Measurements from ENCODE around the gene IER3. TPM values are rescaled to one million over a fixed set of nuclear protein-coding genes. Genes with fewer than 3 reads are reported as not detected.

Gene IER3
- total and polyA plus RNA-seq, 2 experiments from 2014 or later: 19.9 to 21.2 TPM

DNA sequence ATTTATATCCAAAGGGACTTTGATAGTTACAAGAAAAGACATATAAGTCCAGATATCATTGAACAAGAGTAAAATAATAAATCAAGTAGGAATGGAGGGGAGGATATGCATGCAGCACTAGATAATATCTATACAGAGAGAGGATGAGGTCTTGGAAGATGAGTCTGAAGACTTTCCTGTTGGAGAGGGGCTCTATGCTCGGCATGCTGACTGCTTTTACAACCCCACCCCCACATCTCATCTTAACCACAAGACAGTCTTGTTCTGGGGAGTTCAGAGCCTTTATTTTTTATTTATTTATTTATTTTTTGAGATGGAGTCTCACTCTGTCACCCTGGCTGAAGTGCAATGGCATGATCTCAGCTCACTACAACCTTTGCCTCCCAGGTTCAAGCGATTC is 48.4 kb upstream of the IER3 start:
- H3K36me3 ChIP-seq (ENCODE audit: insufficient read depth): no peaks in the 10 kb centered on the region
- no peaks in the 10 kb centered on the region for H3K4me1 ChIP-seq (ENCODE audit: insufficient read depth)
- H3K4me2 ChIP-seq: no peak overlapping the region
- H3K4me3 ChIP-seq: no peak overlapping the region
- DNase-seq (ENCODE audit: low spot score) (no peak), ATAC-seq (no peak)
- H3K79me2 ChIP-seq (replicated peaks; ENCODE audit: insufficient read depth): no peaks in the 10 kb centered on the region
- no peaks in the 10 kb centered on the region; the same call in 2 of the 3 replicates for H3K9me3 Mint-ChIP-seq
- H3K27me3 Mint-ChIP-seq (ENCODE audit: insufficient read depth, low read depth, poor library complexity): peaks cover 34% of the 10 kb centered on the region
- no peak overlapping the region for H2AFZ ChIP-seq
- no peak overlapping the region for H3K4me3 Mint-ChIP-seq
- no peaks in the 10 kb centered on the region for H3K36me3 Mint-ChIP-seq (ENCODE audit: low read depth)
- no peak overlapping the region for H3K27ac ChIP-seq (ENCODE audit: low read depth)
- no peaks in the 10 kb centered on the region; the same call in 1 of the 2 replicates for H4K20me1 ChIP-seq (replicated peaks; ENCODE audit: insufficient read depth)
- H3F3A ChIP-seq (replicated peaks; ENCODE audit: low read depth): no peaks in the 10 kb centered on the region
- peaks cover 40% of the 10 kb centered on the region for H3K27me3 ChIP-seq (ENCODE audit: insufficient read depth)
- peaks cover 6% of the 10 kb centered on the region; the same call in 2 of the 3 replicates for H3K4me1 Mint-ChIP-seq
- H3K9me2 ChIP-seq (ENCODE audit: insufficient read depth): no peaks in the 10 kb centered on the region
- TF ChIP-seq POLR2AphosphoS5 (IDR thresholded peaks at IDR 0.05; ENCODE audit: low read depth) (no peak), EZH2phosphoT487 (IDR thresholded peaks at IDR 0.05; ENCODE audit: unreplicated experiment) (no peak), ZNF331 (CRISPR knock-in tag; IDR thresholded peaks at IDR 0.05; ENCODE audit: low read depth) (no peak), STAT1 (IDR thresholded peaks at IDR 0.05; ENCODE audit: unreplicated experiment) (no peak), ZNF114 (CRISPR knock-in tag; IDR thresholded peaks at IDR 0.05) (no peak), JUNB (IDR thresholded peaks at IDR 0.05; ENCODE audit: unreplicated experiment) (no peak), CREB1 (CRISPR knock-in tag; IDR thresholded peaks at IDR 0.05; ENCODE audit: low read depth) (no peak), EZH2 (IDR thresholded peaks at IDR 0.05; ENCODE audit: low read depth, unreplicated experiment) (no peak), NANOG (IDR thresholded peaks at IDR 0.05; ENCODE audit: borderline replicate concordance) (no peak)
- TF ChIP-seq, protein P1, sequence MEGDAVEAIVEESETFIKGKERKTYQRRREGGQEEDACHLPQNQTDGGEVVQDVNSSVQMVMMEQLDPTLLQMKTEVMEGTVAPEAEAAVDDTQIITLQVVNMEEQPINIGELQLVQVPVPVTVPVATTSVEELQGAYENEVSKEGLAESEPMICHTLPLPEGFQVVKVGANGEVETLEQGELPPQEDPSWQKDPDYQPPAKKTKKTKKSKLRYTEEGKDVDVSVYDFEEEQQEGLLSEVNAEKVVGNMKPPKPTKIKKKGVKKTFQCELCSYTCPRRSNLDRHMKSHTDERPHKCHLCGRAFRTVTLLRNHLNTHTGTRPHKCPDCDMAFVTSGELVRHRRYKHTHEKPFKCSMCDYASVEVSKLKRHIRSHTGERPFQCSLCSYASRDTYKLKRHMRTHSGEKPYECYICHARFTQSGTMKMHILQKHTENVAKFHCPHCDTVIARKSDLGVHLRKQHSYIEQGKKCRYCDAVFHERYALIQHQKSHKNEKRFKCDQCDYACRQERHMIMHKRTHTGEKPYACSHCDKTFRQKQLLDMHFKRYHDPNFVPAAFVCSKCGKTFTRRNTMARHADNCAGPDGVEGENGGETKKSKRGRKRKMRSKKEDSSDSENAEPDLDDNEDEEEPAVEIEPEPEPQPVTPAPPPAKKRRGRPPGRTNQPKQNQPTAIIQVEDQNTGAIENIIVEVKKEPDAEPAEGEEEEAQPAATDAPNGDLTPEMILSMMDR (conservative IDR thresholded peaks at IDR 0.05; ENCODE audit: low read depth in 2 of 2): no peak
- TF ChIP-seq, protein P2, sequence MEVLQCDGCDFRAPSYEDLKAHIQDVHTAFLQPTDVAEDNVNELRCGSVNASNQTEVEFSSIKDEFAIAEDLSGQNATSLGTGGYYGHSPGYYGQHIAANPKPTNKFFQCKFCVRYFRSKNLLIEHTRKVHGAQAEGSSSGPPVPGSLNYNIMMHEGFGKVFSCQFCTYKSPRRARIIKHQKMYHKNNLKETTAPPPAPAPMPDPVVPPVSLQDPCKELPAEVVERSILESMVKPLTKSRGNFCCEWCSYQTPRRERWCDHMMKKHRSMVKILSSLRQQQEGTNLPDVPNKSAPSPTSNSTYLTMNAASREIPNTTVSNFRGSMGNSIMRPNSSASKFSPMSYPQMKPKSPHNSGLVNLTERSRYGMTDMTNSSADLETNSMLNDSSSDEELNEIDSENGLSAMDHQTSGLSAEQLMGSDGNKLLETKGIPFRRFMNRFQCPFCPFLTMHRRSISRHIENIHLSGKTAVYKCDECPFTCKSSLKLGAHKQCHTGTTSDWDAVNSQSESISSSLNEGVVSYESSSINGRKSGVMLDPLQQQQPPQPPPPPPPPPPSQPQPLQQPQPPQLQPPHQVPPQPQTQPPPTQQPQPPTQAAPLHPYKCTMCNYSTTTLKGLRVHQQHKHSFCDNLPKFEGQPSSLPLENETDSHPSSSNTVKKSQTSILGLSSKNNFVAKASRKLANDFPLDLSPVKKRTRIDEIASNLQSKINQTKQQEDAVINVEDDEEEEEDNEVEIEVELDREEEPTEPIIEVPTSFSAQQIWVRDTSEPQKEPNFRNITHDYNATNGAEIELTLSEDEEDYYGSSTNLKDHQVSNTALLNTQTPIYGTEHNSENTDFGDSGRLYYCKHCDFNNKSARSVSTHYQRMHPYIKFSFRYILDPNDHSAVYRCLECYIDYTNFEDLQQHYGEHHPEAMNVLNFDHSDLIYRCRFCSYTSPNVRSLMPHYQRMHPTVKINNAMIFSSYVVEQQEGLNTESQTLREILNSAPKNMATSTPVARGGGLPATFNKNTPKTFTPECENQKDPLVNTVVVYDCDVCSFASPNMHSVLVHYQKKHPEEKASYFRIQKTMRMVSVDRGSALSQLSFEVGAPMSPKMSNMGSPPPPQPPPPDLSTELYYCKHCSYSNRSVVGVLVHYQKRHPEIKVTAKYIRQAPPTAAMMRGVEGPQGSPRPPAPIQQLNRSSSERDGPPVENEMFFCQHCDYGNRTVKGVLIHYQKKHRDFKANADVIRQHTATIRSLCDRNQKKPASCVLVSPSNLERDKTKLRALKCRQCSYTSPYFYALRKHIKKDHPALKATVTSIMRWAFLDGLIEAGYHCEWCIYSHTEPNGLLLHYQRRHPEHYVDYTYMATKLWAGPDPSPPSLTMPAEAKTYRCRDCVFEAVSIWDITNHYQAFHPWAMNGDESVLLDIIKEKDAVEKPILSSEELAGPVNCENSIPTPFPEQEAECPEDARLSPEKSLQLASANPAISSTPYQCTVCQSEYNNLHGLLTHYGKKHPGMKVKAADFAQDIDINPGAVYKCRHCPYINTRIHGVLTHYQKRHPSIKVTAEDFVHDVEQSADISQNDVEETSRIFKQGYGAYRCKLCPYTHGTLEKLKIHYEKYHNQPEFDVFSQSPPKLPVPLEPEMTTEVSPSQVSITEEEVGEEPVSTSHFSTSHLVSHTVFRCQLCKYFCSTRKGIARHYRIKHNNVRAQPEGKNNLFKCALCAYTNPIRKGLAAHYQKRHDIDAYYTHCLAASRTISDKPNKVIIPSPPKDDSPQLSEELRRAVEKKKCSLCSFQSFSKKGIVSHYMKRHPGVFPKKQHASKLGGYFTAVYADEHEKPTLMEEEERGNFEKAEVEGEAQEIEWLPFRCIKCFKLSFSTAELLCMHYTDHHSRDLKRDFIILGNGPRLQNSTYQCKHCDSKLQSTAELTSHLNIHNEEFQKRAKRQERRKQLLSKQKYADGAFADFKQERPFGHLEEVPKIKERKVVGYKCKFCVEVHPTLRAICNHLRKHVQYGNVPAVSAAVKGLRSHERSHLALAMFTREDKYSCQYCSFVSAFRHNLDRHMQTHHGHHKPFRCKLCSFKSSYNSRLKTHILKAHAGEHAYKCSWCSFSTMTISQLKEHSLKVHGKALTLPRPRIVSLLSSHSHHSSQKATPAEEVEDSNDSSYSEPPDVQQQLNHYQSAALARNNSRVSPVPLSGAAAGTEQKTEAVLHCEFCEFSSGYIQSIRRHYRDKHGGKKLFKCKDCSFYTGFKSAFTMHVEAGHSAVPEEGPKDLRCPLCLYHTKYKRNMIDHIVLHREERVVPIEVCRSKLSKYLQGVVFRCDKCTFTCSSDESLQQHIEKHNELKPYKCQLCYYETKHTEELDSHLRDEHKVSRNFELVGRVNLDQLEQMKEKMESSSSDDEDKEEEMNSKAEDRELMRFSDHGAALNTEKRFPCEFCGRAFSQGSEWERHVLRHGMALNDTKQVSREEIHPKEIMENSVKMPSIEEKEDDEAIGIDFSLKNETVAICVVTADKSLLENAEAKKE (CRISPR knock-in tag; IDR thresholded peaks at IDR 0.05): no peak
- TF ChIP-seq, protein P3, sequence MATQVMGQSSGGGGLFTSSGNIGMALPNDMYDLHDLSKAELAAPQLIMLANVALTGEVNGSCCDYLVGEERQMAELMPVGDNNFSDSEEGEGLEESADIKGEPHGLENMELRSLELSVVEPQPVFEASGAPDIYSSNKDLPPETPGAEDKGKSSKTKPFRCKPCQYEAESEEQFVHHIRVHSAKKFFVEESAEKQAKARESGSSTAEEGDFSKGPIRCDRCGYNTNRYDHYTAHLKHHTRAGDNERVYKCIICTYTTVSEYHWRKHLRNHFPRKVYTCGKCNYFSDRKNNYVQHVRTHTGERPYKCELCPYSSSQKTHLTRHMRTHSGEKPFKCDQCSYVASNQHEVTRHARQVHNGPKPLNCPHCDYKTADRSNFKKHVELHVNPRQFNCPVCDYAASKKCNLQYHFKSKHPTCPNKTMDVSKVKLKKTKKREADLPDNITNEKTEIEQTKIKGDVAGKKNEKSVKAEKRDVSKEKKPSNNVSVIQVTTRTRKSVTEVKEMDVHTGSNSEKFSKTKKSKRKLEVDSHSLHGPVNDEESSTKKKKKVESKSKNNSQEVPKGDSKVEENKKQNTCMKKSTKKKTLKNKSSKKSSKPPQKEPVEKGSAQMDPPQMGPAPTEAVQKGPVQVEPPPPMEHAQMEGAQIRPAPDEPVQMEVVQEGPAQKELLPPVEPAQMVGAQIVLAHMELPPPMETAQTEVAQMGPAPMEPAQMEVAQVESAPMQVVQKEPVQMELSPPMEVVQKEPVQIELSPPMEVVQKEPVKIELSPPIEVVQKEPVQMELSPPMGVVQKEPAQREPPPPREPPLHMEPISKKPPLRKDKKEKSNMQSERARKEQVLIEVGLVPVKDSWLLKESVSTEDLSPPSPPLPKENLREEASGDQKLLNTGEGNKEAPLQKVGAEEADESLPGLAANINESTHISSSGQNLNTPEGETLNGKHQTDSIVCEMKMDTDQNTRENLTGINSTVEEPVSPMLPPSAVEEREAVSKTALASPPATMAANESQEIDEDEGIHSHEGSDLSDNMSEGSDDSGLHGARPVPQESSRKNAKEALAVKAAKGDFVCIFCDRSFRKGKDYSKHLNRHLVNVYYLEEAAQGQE (IDR thresholded peaks at IDR 0.05; ENCODE audit: unreplicated experiment): no peak
- TF ChIP-seq, protein P4, sequence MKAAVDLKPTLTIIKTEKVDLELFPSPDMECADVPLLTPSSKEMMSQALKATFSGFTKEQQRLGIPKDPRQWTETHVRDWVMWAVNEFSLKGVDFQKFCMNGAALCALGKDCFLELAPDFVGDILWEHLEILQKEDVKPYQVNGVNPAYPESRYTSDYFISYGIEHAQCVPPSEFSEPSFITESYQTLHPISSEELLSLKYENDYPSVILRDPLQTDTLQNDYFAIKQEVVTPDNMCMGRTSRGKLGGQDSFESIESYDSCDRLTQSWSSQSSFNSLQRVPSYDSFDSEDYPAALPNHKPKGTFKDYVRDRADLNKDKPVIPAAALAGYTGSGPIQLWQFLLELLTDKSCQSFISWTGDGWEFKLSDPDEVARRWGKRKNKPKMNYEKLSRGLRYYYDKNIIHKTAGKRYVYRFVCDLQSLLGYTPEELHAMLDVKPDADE (IDR thresholded peaks at IDR 0.05): no peak
- H3K27ac Mint-ChIP-seq: no peak overlapping the region
